Uterus (tissue), 2 donors: Measurements from ENCODE around the gene METTL25.
"Not testable (repeated sequence)": the region's sequence is repeated elsewhere in the genome, so short reads cannot be mapped to it uniquely, and the experiment has no call there.

ENCODE experiments used
- CTCF ChIP-seq, 4 experiments: fragments of 200-600 bp in 2 of 4; fragments of 450-650 bp in 2 of 4; sonication (generic) in 2 of 4; IDR thresholded peaks; one replicate each; pipeline ENCODE4 v1.5.1; 2016 to 2019; ENCODE audit warnings: antibody characterized with exemption in 4 of 4, mild to moderate bottlenecking in 2 of 4, moderate library complexity in 1 of 4
- POLR2A ChIP-seq, 2 donors: fragments of 450-650 bp; IDR thresholded peaks; one replicate each; pipeline ENCODE4 v1.6.1; 2016; ENCODE audit warnings: antibody characterized with exemption in 2 of 2, mild to moderate bottlenecking in 1 of 2, moderate library complexity in 1 of 2

GRCh38 chr12:82360834-82361233 is 2.5 kb downstream of the METTL25 start:
- TF ChIP-seq CTCF, POLR2A (IDR thresholded peaks at IDR 0.05): not testable (repeated sequence)
